HL-60 (cell line): Measurements from ENCODE around the gene DSN1.

ENCODE experiments used
- CTCF ChIP-seq: IDR thresholded peaks from one replicate; pipeline ENCODE4 v1.5.1; 2011; ENCODE audit warnings: low read length, control low read depth, inconsistent platforms; ENCODE audit not compliant: insufficient read depth
- GABPA ChIP-seq: IDR thresholded peaks from 2 replicates; pipeline ENCODE4 v1.6.1; 2012; ENCODE audit warnings: low read depth
- REST ChIP-seq: IDR thresholded peaks from 2 replicates; pipeline ENCODE4 v1.6.1; 2012; ENCODE audit warnings: low read depth; ENCODE audit not compliant: insufficient replicate concordance

- no peak for TF ChIP-seq GABPA
- TF ChIP-seq CTCF: no peak
- no peak for TF ChIP-seq REST
Measured at GRCh38 chr20:36773597-36774390, at the start of gene DSN1.
